ENCODE results near the gene RNF6. TPM values are rescaled to one million over a fixed set of nuclear protein-coding genes. Genes with fewer than 3 reads are reported as not detected.

The RNF6 gene
- total RNA-seq, 1 donor from 2014 or later: 41.4 TPM

DNA sequence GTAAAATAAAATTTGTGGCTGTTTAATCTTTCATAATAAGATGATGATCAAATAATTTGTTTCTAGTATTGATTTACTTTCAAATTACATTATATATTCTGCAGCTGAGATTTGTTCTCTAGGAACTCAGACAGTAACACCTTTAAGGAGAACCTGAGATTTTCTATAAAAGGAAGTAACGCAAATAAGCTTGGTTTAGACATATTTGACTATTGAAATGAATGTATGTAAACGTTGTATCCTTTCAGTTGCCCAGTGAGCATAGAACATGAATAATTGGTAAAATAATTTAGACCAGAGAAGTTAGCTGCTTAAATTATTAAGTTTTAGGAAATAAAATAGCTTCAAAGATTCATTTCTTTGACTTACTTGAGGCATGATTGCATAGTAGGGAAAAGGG, 34.9 kb upstream of the RNF6 start:
- no peak overlapping the region for H3K4me3 Mint-ChIP-seq (ENCODE audit: unreplicated experiment)
- no peak overlapping the region for H3K27ac Mint-ChIP-seq (ENCODE audit: unreplicated experiment)
- no peak for DNase-seq (ENCODE audit: low spot score)
- TF ChIP-seq, protein P1, sequence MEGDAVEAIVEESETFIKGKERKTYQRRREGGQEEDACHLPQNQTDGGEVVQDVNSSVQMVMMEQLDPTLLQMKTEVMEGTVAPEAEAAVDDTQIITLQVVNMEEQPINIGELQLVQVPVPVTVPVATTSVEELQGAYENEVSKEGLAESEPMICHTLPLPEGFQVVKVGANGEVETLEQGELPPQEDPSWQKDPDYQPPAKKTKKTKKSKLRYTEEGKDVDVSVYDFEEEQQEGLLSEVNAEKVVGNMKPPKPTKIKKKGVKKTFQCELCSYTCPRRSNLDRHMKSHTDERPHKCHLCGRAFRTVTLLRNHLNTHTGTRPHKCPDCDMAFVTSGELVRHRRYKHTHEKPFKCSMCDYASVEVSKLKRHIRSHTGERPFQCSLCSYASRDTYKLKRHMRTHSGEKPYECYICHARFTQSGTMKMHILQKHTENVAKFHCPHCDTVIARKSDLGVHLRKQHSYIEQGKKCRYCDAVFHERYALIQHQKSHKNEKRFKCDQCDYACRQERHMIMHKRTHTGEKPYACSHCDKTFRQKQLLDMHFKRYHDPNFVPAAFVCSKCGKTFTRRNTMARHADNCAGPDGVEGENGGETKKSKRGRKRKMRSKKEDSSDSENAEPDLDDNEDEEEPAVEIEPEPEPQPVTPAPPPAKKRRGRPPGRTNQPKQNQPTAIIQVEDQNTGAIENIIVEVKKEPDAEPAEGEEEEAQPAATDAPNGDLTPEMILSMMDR (IDR thresholded peaks at IDR 0.05): no peak
- peaks cover 31% of the 10 kb centered on the region for H3K4me1 Mint-ChIP-seq (ENCODE audit: low read depth)
- H3K36me3 Mint-ChIP-seq (ENCODE audit: low read depth): no peaks in the 10 kb centered on the region
- H3K9me3 Mint-ChIP-seq (ENCODE audit: low read depth): no peaks in the 10 kb centered on the region
- H3K27me3 Mint-ChIP-seq (ENCODE audit: low read depth): no peaks in the 10 kb centered on the region

DNA sequence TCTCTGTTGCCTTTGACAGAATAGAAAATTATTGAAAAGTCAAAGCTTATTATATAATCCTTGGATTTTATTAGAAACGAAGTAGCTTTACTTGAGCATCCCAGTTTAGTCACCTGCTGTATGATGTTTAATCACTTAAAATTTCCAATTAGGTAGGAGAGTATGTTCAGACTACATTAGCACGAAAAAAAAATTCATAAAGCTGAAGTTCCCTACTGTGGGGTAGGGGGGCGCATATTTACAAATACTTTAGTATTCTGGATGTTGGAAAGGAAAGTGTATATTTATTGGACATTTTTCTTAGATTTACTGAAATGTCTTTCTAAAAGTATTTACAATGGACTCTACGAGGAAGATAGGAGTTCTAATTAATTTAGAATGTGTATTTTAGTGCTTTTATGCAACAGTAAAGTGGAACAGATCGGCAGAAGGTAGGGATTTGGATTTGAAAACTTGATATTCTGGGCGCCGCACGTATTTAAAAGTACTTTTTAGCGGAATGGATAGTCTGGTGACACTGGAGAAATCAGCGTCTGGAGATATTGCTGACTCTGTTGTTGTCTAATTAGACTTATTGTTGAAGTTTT, 33.7 kb upstream of the RNF6 start:
- no peak for DNase-seq (ENCODE audit: low spot score)
- H3K27me3 Mint-ChIP-seq (ENCODE audit: low read depth): no peaks in the 10 kb centered on the region
- H3K4me1 Mint-ChIP-seq (ENCODE audit: low read depth): peaks cover 31% of the 10 kb centered on the region
- no peaks in the 10 kb centered on the region for H3K36me3 Mint-ChIP-seq (ENCODE audit: low read depth)
- H3K4me3 Mint-ChIP-seq (ENCODE audit: unreplicated experiment): peak overlapping the region; percentile 96
- no peak overlapping the region for H3K27ac Mint-ChIP-seq (ENCODE audit: unreplicated experiment)
- TF ChIP-seq, protein P1 (IDR thresholded peaks at IDR 0.05): peak; percentile 74
- H3K9me3 Mint-ChIP-seq (ENCODE audit: low read depth): no peaks in the 10 kb centered on the region

DNA sequence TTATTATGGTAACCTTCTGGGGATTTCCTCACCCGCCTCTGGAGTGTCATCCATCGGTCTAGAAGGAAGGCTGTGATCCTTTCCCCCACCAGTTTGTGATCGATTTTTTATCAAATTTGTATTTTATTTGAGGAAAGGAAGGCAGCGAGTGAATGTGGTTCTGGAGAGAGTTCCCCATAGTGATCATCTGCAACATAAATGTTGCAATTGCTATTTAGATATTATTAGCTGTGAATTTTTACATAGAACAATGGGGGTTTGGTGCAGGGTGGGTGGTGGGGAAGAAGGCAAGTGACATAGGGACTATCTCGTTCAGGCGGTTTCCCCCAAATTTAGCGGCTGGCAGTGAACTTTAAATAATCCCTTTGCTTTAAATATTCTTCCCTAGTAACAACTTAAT, 33.0 kb upstream of the RNF6 start:
- TF ChIP-seq, protein P1 (IDR thresholded peaks at IDR 0.05): no peak
- no peaks in the 10 kb centered on the region for H3K36me3 Mint-ChIP-seq (ENCODE audit: low read depth)
- no peaks in the 10 kb centered on the region for H3K9me3 Mint-ChIP-seq (ENCODE audit: low read depth)
- DNase-seq (ENCODE audit: low spot score): no peak
- peaks cover 31% of the 10 kb centered on the region for H3K4me1 Mint-ChIP-seq (ENCODE audit: low read depth)
- H3K27ac Mint-ChIP-seq (ENCODE audit: unreplicated experiment): peak overlapping the region; percentile 89
- H3K4me3 Mint-ChIP-seq (ENCODE audit: unreplicated experiment): peak overlapping the region; percentile 96
- no peaks in the 10 kb centered on the region for H3K27me3 Mint-ChIP-seq (ENCODE audit: low read depth)

DNA sequence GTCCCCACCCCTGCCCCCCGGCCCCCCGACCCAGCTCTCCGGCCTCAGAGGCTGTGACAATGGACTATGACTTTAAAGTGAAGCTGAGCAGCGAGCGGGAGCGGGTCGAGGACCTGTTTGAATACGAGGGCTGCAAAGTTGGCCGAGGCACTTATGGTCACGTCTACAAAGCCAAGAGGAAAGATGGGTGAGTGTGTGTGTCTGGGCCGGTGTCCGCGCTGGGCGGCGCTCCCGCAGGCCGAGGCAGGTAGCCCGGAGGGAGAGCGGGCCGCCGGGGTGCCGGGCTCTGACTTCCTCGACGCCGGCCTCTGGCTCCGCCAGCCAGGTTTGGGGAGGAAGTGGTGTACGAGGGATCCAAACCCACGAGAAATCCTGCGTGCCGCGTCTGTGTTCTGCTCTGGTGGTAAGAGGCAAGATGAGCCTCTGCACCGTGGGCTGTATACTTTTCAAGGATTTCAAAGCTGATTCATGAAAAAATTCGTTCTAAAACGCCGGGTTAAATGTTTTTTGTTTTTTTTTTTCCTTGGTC, 32.5 kb upstream of the RNF6 start:
- Mint-ChIP-seq H3K27ac (ENCODE audit: unreplicated experiment) (peak overlapping the region; percentile 89), H3K36me3 (ENCODE audit: low read depth) (no peaks in the 10 kb centered on the region), H3K4me3 (ENCODE audit: unreplicated experiment) (peak overlapping the region; percentile 96), H3K4me1 (ENCODE audit: low read depth) (peaks cover 31% of the 10 kb centered on the region), H3K9me3 (ENCODE audit: low read depth) (no peaks in the 10 kb centered on the region), H3K27me3 (ENCODE audit: low read depth) (no peaks in the 10 kb centered on the region)
- DNase-seq (ENCODE audit: low spot score): peak; percentile 86
- TF ChIP-seq, protein P1 (IDR thresholded peaks at IDR 0.05): peak; percentile 40

DNA sequence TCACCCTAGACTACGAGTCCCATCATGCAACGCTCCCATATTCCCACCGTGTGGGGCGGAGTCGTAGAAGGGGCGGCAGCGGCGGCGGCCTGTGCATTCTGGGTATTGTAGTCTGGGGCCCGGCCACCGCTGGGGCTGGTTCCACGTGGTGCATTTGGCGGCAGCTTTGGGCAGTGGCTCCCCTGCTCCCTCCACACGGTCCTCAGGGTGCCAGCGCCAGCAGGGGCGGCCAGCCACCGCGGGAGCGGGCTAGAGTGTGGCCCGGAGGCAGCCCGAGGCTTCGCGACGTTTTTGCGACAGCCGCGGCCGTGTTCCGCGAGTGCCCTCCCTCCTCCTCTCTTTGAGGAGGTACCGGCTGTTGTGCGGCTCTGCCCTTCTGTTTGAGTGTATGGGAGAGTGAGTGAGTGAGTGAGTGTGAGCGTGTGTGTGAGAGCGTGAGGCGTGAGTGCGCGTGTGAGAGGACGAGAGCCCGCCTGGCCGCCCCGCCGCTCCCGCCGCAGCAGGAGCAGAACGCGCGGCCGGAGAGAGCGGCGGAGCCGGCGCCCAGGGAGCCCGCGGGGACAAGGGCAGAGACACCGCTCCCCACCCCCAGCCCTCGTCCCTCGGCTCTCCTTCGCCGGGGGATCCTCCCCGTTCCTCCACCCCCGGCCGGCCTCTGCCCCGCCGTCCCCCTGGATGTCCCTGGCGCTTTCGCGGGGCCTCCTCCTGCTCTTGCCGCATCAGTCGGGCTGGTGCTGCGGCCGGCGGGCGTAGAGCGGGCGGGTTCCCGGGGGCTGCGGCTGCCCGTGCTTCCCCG, 31.9 kb upstream of the RNF6 start, which contains the start of gene CDK8:
Gene CDK8, plus strand, starts transcription at position 343 of the 796 bp plus-strand sequence. CDS start 513 bp downstream, outside the sequence.
- DNase-seq (ENCODE audit: low spot score): peak; percentile 95
- no peaks in the 10 kb centered on the region for H3K9me3 Mint-ChIP-seq (ENCODE audit: low read depth)
- TF ChIP-seq, protein P1 (IDR thresholded peaks at IDR 0.05): no peak
- H3K36me3 Mint-ChIP-seq (ENCODE audit: low read depth): no peaks in the 10 kb centered on the region
- H3K4me3 Mint-ChIP-seq (ENCODE audit: unreplicated experiment): peak within 1 kb of the TSS; percentile 96
- H3K27me3 Mint-ChIP-seq (ENCODE audit: low read depth): no peaks in the 10 kb centered on the region
- H3K27ac Mint-ChIP-seq (ENCODE audit: unreplicated experiment): peak within 1 kb of the TSS; percentile 92
- peaks cover 31% of the 10 kb centered on the region for H3K4me1 Mint-ChIP-seq (ENCODE audit: low read depth)

Data from chondrocyte (in vitro differentiated cells).